ENCODE measurements around the gene MARK1. TPM values are rescaled to one million over a fixed set of nuclear protein-coding genes. Genes with fewer than 3 reads are reported as not detected.

MARK1 gene
- total RNA-seq, 1 experiment from 2014 or later, result 1.3 TPM

GRCh38 chr1:220533504-220534109, 5.7 kb downstream of the MARK1 start:
- Histone ChIP-seq H3K4me1 (ENCODE audit: low read length) (peaks cover 7% of the 10 kb centered on the region), H2AFZ (ENCODE audit: low read length) (no peak overlapping the region), H4K20me1 (ENCODE audit: insufficient read depth, low read depth, low read length) (no peaks in the 10 kb centered on the region), H3K4me2 (ENCODE audit: low read depth, low read length, poor library complexity, severe bottlenecking) (no peak overlapping the region), H3K4me3 (ENCODE audit: low read length) (no peak overlapping the region), H3K79me2 (ENCODE audit: low read length) (no peaks in the 10 kb centered on the region), H3K27ac (ENCODE audit: low read length) (no peak overlapping the region), H3K27me3 (ENCODE audit: low read length) (peaks cover 2% of the 10 kb centered on the region; the same call in 1 of the 2 replicates), H3K36me3 (ENCODE audit: insufficient read depth, low read length) (no peaks in the 10 kb centered on the region), H3K9me2 (replicated peaks; ENCODE audit: insufficient read depth, low read length) (no peaks in the 10 kb centered on the region), H3K9ac (ENCODE audit: low read length) (no peak overlapping the region), H3K9me3 (ENCODE audit: low read length) (no peaks in the 10 kb centered on the region)
- no peak for DNase-seq

DNA sequence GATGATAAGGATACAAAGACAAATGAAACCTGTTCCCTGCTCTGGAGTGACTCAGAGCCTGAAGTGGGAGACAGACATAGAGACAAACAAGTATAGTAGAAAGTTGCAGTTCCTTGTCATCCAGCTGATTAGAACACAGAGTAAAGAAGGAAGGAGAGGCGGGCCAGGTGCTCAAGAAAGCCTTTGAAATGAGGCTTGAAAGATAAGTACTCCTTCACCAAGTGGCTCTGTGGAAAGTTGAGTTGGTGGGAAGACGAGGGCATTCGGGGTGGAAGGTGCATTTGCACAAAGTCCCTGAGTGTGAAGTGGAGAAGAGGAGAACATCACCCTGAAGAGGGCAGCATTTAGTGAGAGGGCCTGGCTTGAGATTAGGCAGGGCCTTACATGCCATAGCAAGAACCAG, 17.0 kb downstream of the MARK1 start:
- no peaks in the 10 kb centered on the region for H3K9me2 ChIP-seq (replicated peaks; ENCODE audit: insufficient read depth, low read length)
- no peak overlapping the region for H3K27ac ChIP-seq (ENCODE audit: low read length)
- H4K20me1 ChIP-seq (ENCODE audit: insufficient read depth, low read depth, low read length), result no peaks in the 10 kb centered on the region
- no peaks in the 10 kb centered on the region for H3K27me3 ChIP-seq (ENCODE audit: low read length)
- no peaks in the 10 kb centered on the region for H3K79me2 ChIP-seq (ENCODE audit: low read length)
- H3K9me3 ChIP-seq (ENCODE audit: low read length), result no peaks in the 10 kb centered on the region
- no peaks in the 10 kb centered on the region for H3K4me1 ChIP-seq (ENCODE audit: low read length)
- H3K9ac ChIP-seq (ENCODE audit: low read length), result no peak overlapping the region
- no peaks in the 10 kb centered on the region for H3K36me3 ChIP-seq (ENCODE audit: insufficient read depth, low read length)
- no peak overlapping the region for H2AFZ ChIP-seq (ENCODE audit: low read length)
- DNase-seq, result peak; percentile 65
- no peak overlapping the region for H3K4me3 ChIP-seq (ENCODE audit: low read length)
- no peak overlapping the region for H3K4me2 ChIP-seq (ENCODE audit: low read depth, low read length, poor library complexity, severe bottlenecking)

DNA sequence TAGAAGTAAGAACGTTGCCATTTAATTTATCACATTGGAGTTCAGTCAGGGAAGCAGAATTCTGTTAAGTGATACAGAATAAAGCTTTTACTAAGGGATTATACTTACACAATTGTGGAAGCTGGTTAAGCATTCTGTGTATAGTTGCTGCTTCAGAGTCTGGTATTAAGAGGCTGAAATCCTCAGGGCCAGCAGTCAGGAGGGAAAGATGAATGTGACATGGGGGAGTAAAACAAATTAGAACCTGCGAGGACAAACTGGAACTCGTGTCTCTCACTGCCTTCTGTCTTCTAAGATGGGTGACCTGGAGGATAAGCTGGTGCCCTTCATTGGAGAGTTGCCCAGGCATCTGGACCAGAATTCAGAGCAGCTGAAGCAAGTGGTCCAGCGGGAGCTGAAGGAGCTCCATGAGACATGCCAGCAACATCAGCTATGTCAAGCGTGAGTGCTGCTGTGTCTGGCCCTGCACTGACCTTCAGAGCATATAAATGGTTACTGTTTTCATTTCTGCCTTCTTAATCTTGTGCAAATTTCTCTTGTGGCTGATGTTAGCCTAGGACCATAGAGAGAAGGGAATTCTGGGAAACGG, 23.0 kb downstream of the MARK1 start:
- Histone ChIP-seq H3K27ac (ENCODE audit: low read length) (no peak overlapping the region), H3K9ac (ENCODE audit: low read length) (no peak overlapping the region), H3K4me2 (ENCODE audit: low read depth, low read length, poor library complexity, severe bottlenecking) (no peak overlapping the region), H3K79me2 (ENCODE audit: low read length) (no peaks in the 10 kb centered on the region), H3K4me1 (ENCODE audit: low read length) (no peaks in the 10 kb centered on the region), H3K9me3 (ENCODE audit: low read length) (no peaks in the 10 kb centered on the region), H4K20me1 (ENCODE audit: insufficient read depth, low read depth, low read length) (no peaks in the 10 kb centered on the region), H3K9me2 (replicated peaks; ENCODE audit: insufficient read depth, low read length) (no peaks in the 10 kb centered on the region), H3K4me3 (ENCODE audit: low read length) (no peak overlapping the region), H2AFZ (ENCODE audit: low read length) (no peak overlapping the region), H3K36me3 (ENCODE audit: insufficient read depth, low read length) (no peaks in the 10 kb centered on the region), H3K27me3 (ENCODE audit: low read length) (no peaks in the 10 kb centered on the region)
- DNase-seq, result no peak

DNA sequence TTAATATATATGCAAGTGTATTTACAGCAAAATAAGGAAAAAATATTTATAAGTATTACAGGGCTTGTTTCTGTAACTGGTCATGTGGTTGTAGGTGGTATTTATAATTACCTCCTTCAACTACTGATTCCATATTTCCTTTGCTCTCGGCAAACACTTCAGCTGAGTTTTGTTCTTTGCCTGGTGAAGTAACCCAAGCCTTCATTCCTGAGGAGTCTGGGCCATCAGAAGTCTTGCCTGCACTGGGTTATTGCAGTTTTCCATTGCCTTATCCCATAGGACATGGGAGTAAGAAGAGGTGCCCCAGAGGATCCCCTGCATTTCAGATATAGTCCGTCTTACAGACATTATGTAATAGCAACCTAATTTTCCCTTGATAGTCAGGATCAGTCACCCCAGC, 23.8 kb downstream of the MARK1 start:
- H3K27me3 ChIP-seq (ENCODE audit: low read length), result no peaks in the 10 kb centered on the region
- no peaks in the 10 kb centered on the region for H3K79me2 ChIP-seq (ENCODE audit: low read length)
- no peak overlapping the region for H2AFZ ChIP-seq (ENCODE audit: low read length)
- H3K4me2 ChIP-seq (ENCODE audit: low read depth, low read length, poor library complexity, severe bottlenecking), result no peak overlapping the region
- H4K20me1 ChIP-seq (ENCODE audit: insufficient read depth, low read depth, low read length), result no peaks in the 10 kb centered on the region
- no peaks in the 10 kb centered on the region for H3K4me1 ChIP-seq (ENCODE audit: low read length)
- no peaks in the 10 kb centered on the region for H3K9me3 ChIP-seq (ENCODE audit: low read length)
- no peak for DNase-seq
- no peaks in the 10 kb centered on the region for H3K9me2 ChIP-seq (replicated peaks; ENCODE audit: insufficient read depth, low read length)
- no peak overlapping the region for H3K27ac ChIP-seq (ENCODE audit: low read length)
- H3K36me3 ChIP-seq (ENCODE audit: insufficient read depth, low read length), result no peaks in the 10 kb centered on the region
- no peak overlapping the region for H3K9ac ChIP-seq (ENCODE audit: low read length)
- no peak overlapping the region for H3K4me3 ChIP-seq (ENCODE audit: low read length)

DNA sequence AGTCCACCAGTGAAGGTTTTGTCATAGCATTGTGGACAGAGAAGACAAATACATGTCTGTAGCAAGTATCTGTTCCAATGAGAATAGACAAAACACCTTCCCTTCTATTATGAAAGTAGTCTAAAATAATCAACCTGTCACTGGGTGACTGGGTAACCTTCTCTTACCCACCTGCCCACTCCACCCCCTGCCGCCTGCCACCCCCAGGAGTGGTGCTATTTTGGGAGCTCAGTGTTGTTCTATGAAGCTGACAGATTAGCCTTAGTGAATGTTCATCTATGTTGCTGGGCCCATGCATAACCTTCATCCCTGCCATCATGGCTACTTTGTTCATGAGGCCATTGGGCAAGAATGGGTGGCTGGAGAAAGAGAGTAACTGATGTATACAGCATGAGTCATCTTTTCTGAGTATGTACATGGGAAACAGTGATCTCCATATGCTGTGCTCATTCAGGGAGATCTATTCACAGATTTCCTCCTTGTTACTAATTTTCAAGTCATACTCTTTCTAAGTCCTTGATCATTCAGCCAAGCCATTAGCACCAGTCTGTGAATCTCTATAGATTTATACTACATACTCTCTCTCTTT, 24.8 kb downstream of the MARK1 start:
- no peak overlapping the region for H3K27ac ChIP-seq (ENCODE audit: low read length)
- no peak for DNase-seq
- H3K79me2 ChIP-seq (ENCODE audit: low read length), result no peaks in the 10 kb centered on the region
- no peak overlapping the region for H2AFZ ChIP-seq (ENCODE audit: low read length)
- no peak overlapping the region for H3K4me2 ChIP-seq (ENCODE audit: low read depth, low read length, poor library complexity, severe bottlenecking)
- no peaks in the 10 kb centered on the region for H3K27me3 ChIP-seq (ENCODE audit: low read length)
- H3K4me3 ChIP-seq (ENCODE audit: low read length), result no peak overlapping the region
- H3K36me3 ChIP-seq (ENCODE audit: insufficient read depth, low read length), result no peaks in the 10 kb centered on the region
- no peaks in the 10 kb centered on the region for H4K20me1 ChIP-seq (ENCODE audit: insufficient read depth, low read depth, low read length)
- no peak overlapping the region for H3K9ac ChIP-seq (ENCODE audit: low read length)
- H3K9me3 ChIP-seq (ENCODE audit: low read length), result no peaks in the 10 kb centered on the region
- no peaks in the 10 kb centered on the region for H3K4me1 ChIP-seq (ENCODE audit: low read length)
- H3K9me2 ChIP-seq (replicated peaks; ENCODE audit: insufficient read depth, low read length), result no peaks in the 10 kb centered on the region

DNA sequence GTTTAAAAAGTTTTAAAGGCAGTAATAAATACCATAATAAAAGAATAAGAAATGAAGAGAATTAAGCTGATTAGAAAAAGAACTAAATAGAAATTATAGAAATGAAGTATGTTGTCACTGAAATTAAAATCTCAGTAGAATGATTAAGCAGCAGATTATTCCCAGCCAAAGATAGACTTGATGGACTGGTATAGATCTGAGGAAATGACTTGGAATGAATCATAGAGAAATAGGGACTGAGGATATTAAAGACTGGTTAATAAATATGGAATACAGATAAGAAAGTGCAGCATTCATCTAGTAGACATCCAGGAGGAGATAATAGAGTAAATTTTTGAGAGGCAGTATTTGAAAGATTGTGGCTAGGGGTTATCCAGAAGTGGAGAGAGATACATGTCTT, 28.7 kb downstream of the MARK1 start:
- Histone ChIP-seq H3K27me3 (ENCODE audit: low read length) (no peaks in the 10 kb centered on the region), H3K9me3 (ENCODE audit: low read length) (no peaks in the 10 kb centered on the region), H3K36me3 (ENCODE audit: insufficient read depth, low read length) (no peaks in the 10 kb centered on the region), H3K27ac (ENCODE audit: low read length) (no peak overlapping the region), H4K20me1 (ENCODE audit: insufficient read depth, low read depth, low read length) (no peaks in the 10 kb centered on the region), H3K9ac (ENCODE audit: low read length) (no peak overlapping the region), H3K4me3 (ENCODE audit: low read length) (no peak overlapping the region), H3K4me1 (ENCODE audit: low read length) (no peaks in the 10 kb centered on the region), H3K4me2 (ENCODE audit: low read depth, low read length, poor library complexity, severe bottlenecking) (no peak overlapping the region), H3K9me2 (replicated peaks; ENCODE audit: insufficient read depth, low read length) (no peaks in the 10 kb centered on the region), H2AFZ (ENCODE audit: low read length) (no peak overlapping the region), H3K79me2 (ENCODE audit: low read length) (no peaks in the 10 kb centered on the region)
- DNase-seq, result no peak

DNA sequence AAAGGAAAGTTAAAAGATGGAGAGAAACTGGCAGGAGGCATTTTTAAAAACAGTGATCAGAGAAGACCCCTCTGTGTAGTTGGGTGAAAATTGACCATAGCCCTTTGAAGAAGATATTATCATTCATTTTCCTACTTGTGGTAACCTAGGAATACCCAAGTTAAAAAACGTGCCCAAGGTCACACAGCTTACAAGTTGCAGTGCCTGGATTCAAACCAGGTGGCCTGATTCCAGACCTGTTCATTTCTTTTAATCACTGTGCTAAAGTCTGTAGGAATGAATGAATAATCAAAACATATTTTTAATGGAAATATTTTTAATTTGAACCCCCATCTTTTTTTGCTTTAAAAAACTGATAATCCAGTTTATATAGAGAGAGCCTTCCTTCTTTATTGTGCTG, 35.6 kb downstream of the MARK1 start:
- Histone ChIP-seq H3K9ac (ENCODE audit: low read length) (no peak overlapping the region), H2AFZ (ENCODE audit: low read length) (no peak overlapping the region), H4K20me1 (ENCODE audit: insufficient read depth, low read depth, low read length) (no peaks in the 10 kb centered on the region), H3K4me1 (ENCODE audit: low read length) (no peaks in the 10 kb centered on the region), H3K79me2 (ENCODE audit: low read length) (no peaks in the 10 kb centered on the region), H3K9me2 (replicated peaks; ENCODE audit: insufficient read depth, low read length) (no peaks in the 10 kb centered on the region), H3K27me3 (ENCODE audit: low read length) (no peaks in the 10 kb centered on the region), H3K9me3 (ENCODE audit: low read length) (no peaks in the 10 kb centered on the region), H3K4me2 (ENCODE audit: low read depth, low read length, poor library complexity, severe bottlenecking) (no peak overlapping the region), H3K4me3 (ENCODE audit: low read length) (no peak overlapping the region), H3K36me3 (ENCODE audit: insufficient read depth, low read length) (no peaks in the 10 kb centered on the region), H3K27ac (ENCODE audit: low read length) (no peak overlapping the region)
- no peak for DNase-seq

- Histone ChIP-seq H3K9me2 (replicated peaks; ENCODE audit: insufficient read depth, low read length) (no peaks in the 10 kb centered on the region), H2AFZ (ENCODE audit: low read length) (no peak overlapping the region), H3K4me3 (ENCODE audit: low read length) (no peak overlapping the region), H3K4me1 (ENCODE audit: low read length) (no peaks in the 10 kb centered on the region), H3K9ac (ENCODE audit: low read length) (no peak overlapping the region), H4K20me1 (ENCODE audit: insufficient read depth, low read depth, low read length) (no peaks in the 10 kb centered on the region), H3K79me2 (ENCODE audit: low read length) (no peaks in the 10 kb centered on the region), H3K27me3 (ENCODE audit: low read length) (no peaks in the 10 kb centered on the region), H3K4me2 (ENCODE audit: low read depth, low read length, poor library complexity, severe bottlenecking) (no peak overlapping the region), H3K27ac (ENCODE audit: low read length) (no peak overlapping the region), H3K36me3 (ENCODE audit: insufficient read depth, low read length) (no peaks in the 10 kb centered on the region), H3K9me3 (ENCODE audit: low read length) (no peaks in the 10 kb centered on the region)
- DNase-seq, result no peak
Measured at GRCh38 chr1:220564216-220564615, 36.3 kb downstream of the MARK1 start.
